K562 (cell line): ENCODE measurements around the gene SLC48A1. TPM values are rescaled to one million over a fixed set of nuclear protein-coding genes. Genes with fewer than 3 reads are reported as not detected.

ENCODE experiments used
- ATAC-seq: fragments of 200-7000 bp; cut with Tn5 transposase; 3 replicates; pipeline ENCODE4 v1.9.1; 2020; ENCODE audit warnings: moderate library complexity
- BruUV-seq: library from RNA; stranded (reverse); fragments of 400-500 nt; replicated peaks from 2 replicates; lab custom pipeline; 2021; lab: Mats Ljungman, UMichigan
- CTCF ChIA-PET: fragments of 300-600 bp; formaldehyde crosslinking; extraction: SDS; loops from one replicate; lab custom pipeline; 2021; ENCODE audit warnings: low intra/inter-chr PET ratio; lab: Yijun Ruan, JAX
- POLR2A ChIA-PET: fragments of 300-600, 350-650 bp; sonication (Branson Sonifier 250); formaldehyde crosslinking; extraction: SDS; loops from one replicate; lab custom pipeline; 2021; ENCODE audit warnings: antibody characterized with exemption, inconsistent platforms; lab: Yijun Ruan, JAX
- DNase-seq, 4 experiments: peaks; one replicate each; pipeline versions ENCODE4 v3.0.0 to v3.0.0-alpha.2; 2011 to 2018; ENCODE audit warnings: low spot score in 3 of 4, mixed read lengths in 3 of 4; ENCODE audit errors: extremely low read depth in 1 of 4
- FAIRE-seq: peaks from 2 replicates; lab custom pipeline; 2011; peaks lifted over from hg19 to GRCh38; lab: Jason Lieb, UNC
- H2AFZ ChIP-seq: 2 replicates; pipeline ENCODE4 v1.6.0; 2011; ENCODE audit warnings: low read depth, low read length, control low read depth, inconsistent platforms
- H3K27ac ChIP-seq: fragments of 200-600 bp; 3 replicates; pipeline ENCODE4 v1.8.0; 2011; ENCODE audit warnings: low read depth, mild to moderate bottlenecking, control low read depth, inconsistent platforms, low read length, moderate library complexity, mixed read lengths; ENCODE audit errors: extremely low read depth
- H3K27me3 ChIP-seq, 2 experiments: fragments of 300-600 bp in 1 of 2; 2 replicates in 1 of 2; 3 replicates in 1 of 2; pipeline versions ENCODE4 v1.6.0 to v1.8.0; 2011; ENCODE audit warnings: inconsistent platforms in 2 of 2, low read length in 2 of 2, mild to moderate bottlenecking in 1 of 2, mixed read lengths in 1 of 2, moderate library complexity in 1 of 2; ENCODE audit not compliant: control insufficient read depth in 2 of 2, insufficient read depth in 2 of 2
- H3K36me3 ChIP-seq: fragments of 300-600 bp; 3 replicates; pipeline ENCODE4 v1.8.0; 2011; ENCODE audit warnings: mild to moderate bottlenecking, low read length, inconsistent platforms; ENCODE audit not compliant: control insufficient read depth, insufficient read depth
- H3K4me1 ChIP-seq, 2 experiments: fragments of 200-600 bp in 1 of 2; replicated peaks in 1 of 2; 2 replicates in 1 of 2; 3 replicates in 1 of 2; pipeline versions ENCODE4 v1.5.1 to v1.8.0; 2011; ENCODE audit warnings: inconsistent platforms in 2 of 2, low read length in 2 of 2, mild to moderate bottlenecking in 1 of 2, mixed read lengths in 1 of 2, moderate library complexity in 1 of 2; ENCODE audit not compliant: control insufficient read depth in 2 of 2, insufficient read depth in 2 of 2
- H3K4me2 ChIP-seq: 2 replicates; pipeline ENCODE4 v1.6.1; 2011; ENCODE audit warnings: low read length, control low read depth, inconsistent platforms, mixed read lengths; ENCODE audit not compliant: insufficient read depth
- H3K4me3 ChIP-seq: fragments of 200-600 bp; sonication (generic), shearing (Covaris generic); 2 replicates; pipeline ENCODE4 v1.5.1; 2016; ENCODE audit warnings: control low read depth, inconsistent platforms
- H3K79me2 ChIP-seq: fragments of 200-600 bp; 3 replicates; pipeline ENCODE4 v1.8.0; 2011; ENCODE audit warnings: low read length, inconsistent platforms; ENCODE audit not compliant: control insufficient read depth, insufficient read depth
- H3K9ac ChIP-seq, 2 experiments: 2 replicates each; pipeline versions ENCODE4 v1.6.0 to v1.6.1; 2011; ENCODE audit warnings: low read depth in 2 of 2, low read length in 2 of 2, control low read depth in 1 of 2, inconsistent platforms in 1 of 2, mild to moderate bottlenecking in 1 of 2, mixed read lengths in 1 of 2; ENCODE audit not compliant: insufficient read depth in 1 of 2
- H3K9me1 ChIP-seq: one replicate; pipeline ENCODE4 v1.6.0; 2011; ENCODE audit warnings: inconsistent platforms, mild to moderate bottlenecking, low read length, moderate library complexity; ENCODE audit not compliant: control insufficient read depth, insufficient read depth
- H3K9me3 ChIP-seq: replicated peaks from 2 replicates; pipeline ENCODE4 v1.5.1; 2011; ENCODE audit warnings: low read depth, low read length, inconsistent platforms; ENCODE audit not compliant: control insufficient read depth, insufficient read depth
- H4K20me1 ChIP-seq: replicated peaks from 2 replicates; pipeline ENCODE4 v1.6.1; 2011; ENCODE audit warnings: low read length, inconsistent platforms, mixed read lengths; ENCODE audit not compliant: control insufficient read depth, insufficient read depth
- ERF ChIP-seq: fragments of 450-650 bp; formaldehyde crosslinking; IDR thresholded peaks from 2 replicates; pipeline ENCODE4 v1.4.0; 2020; ENCODE audit warnings: mild to moderate bottlenecking, mixed read lengths
- HOXB6 ChIP-seq: fragments of 250-450 bp; sonication (Bioruptor Pico); IDR thresholded peaks from 2 replicates; pipeline ENCODE4 v1.5.1; 2022; ENCODE audit warnings: mild to moderate bottlenecking, borderline replicate concordance
- L3MBTL2 ChIP-seq: fragments of 450-650 bp; IDR thresholded peaks from 2 replicates; pipeline ENCODE4 v1.6.1; 2016; ENCODE audit warnings: mild to moderate bottlenecking, moderate library complexity
- MCM2 ChIP-seq: fragments of 450-650 bp; IDR thresholded peaks from 2 replicates; pipeline ENCODE4 v1.6.1; 2017; ENCODE audit warnings: low read depth, mild to moderate bottlenecking
- MYNN ChIP-seq, 2 experiments: sonication (generic); formaldehyde crosslinking in 1 of 2; IDR thresholded peaks; 2 replicates each; pipeline versions ENCODE4 v1.5.0 to v1.6.1; 2016 to 2020; ENCODE audit warnings: antibody characterized with exemption in 1 of 2, missing genetic modification reagents in 1 of 2
- RAD51 ChIP-seq: fragments of 450-650 bp; IDR thresholded peaks from 2 replicates; pipeline ENCODE4 v1.7.1; 2016; ENCODE audit warnings: low read depth, mild to moderate bottlenecking, borderline replicate concordance
- RBM39 ChIP-seq: fragments of 200-400 bp; formaldehyde crosslinking; optimal IDR thresholded peaks from 2 replicates; pipeline ENCODE3; 2018; ENCODE audit warnings: low read depth, low read length
- RERE ChIP-seq: sonication (generic); formaldehyde crosslinking; IDR thresholded peaks from 2 replicates; pipeline ENCODE4 v1.8.0; 2023; ENCODE audit warnings: missing genetic modification reagents, mild to moderate bottlenecking, borderline replicate concordance
- SMARCA4 ChIP-seq: fragments of 450-650 bp; IDR thresholded peaks from 2 replicates; pipeline ENCODE4 v1.6.1; 2016
- TARDBP ChIP-seq: fragments of 450-650 bp; IDR thresholded peaks from 2 replicates; pipeline ENCODE4 v1.6.1; 2016
- TEAD1 ChIP-seq, 2 experiments: fragments of 450-650 bp in 1 of 2; sonication (generic) in 1 of 2; formaldehyde crosslinking; IDR thresholded peaks; 2 replicates each; pipeline versions ENCODE4 v1.4.0 to v1.8.0; 2020 to 2022; ENCODE audit warnings: mild to moderate bottlenecking in 2 of 2, missing genetic modification reagents in 1 of 2
- ZNF316 ChIP-seq: fragments of 450-650 bp; IDR thresholded peaks from 2 replicates; pipeline ENCODE4 v1.6.1; 2016
- ZNF347 ChIP-seq: fragments of 450-650 bp; formaldehyde crosslinking; IDR thresholded peaks from 2 replicates; pipeline ENCODE4 v1.4.0; 2020; ENCODE audit warnings: low read depth, mild to moderate bottlenecking, moderate library complexity
- ZNF707 ChIP-seq: fragments of 250-450 bp; sonication (Bioruptor Pico); conservative IDR thresholded peaks from 2 replicates; pipeline ENCODE4 v1.8.0; 2022; ENCODE audit warnings: inconsistent platforms, mild to moderate bottlenecking, moderate library complexity
- WGBS: fragments of 100-300 bp; shearing (Covaris generic); methylation state at CpG from one replicate; pipeline ENCODE4 v1.1.6; 2016; ENCODE audit warnings: low coverage, mixed read lengths; ENCODE audit not compliant: insufficient coverage; ENCODE audit errors: missing lambda C conversion rate; 5-methylcytosine and 5-hydroxymethylcytosine counted together
- in situ Hi-C: fragments of 300-500 bp; cut with MboI; formaldehyde crosslinking; loops from 4 replicates; pipeline ENCODE4 v1.15.0; 2018; ENCODE audit warnings: inconsistent platforms, mixed read lengths
- intact Hi-C: fragments of 100-400 bp; cut with micrococcal nuclease; formaldehyde crosslinking; loops from 2 replicates; pipeline ENCODE4 v1.14.2; 2022
- polyA plus RNA-seq, 8 experiments: library from polyadenylated mRNA; depleted of rRNA in 4 of 8; stranded (reverse) in 5 of 8; unstranded in 3 of 8; fragments of >200 nt; fragmentation: Nextera tagmentation in 2 of 8; fragmentation: Illumina TruSeq in 1 of 8; extraction: Ambion mirVana in 2 of 8; extraction: Trizol in 1 of 8; gene quantifications; 2 replicates each; pipeline versions ENCODE4 v1.2.1 to v1.2.3, GENCODE V29; 2011 to 2014; ENCODE audit warnings: inconsistent platforms in 1 of 8, missing spikeins in 1 of 8
- total RNA-seq, 7 experiments: library from RNA; depleted of rRNA in 6 of 7; stranded (reverse); fragments of >200 nt in 6 of 7; fragmentation: Illumina TruSeq in 2 of 7; extraction: Trizol in 2 of 7; gene quantifications; 2 replicates each; pipeline versions ENCODE4 v1.2.1 to v1.2.3, GENCODE V29; 2011 to 2021; ENCODE audit warnings: low replicate concordance in 1 of 7

Gene SLC48A1
- total and polyA plus RNA-seq, 9 of the 15 experiments (the other 6 are each of a cell fraction or from before 2014, with no cell fraction given) = 10.7 to 37.5 (median 18.7) TPM

GRCh38 chr12:47775100-47775911, 2.3 kb downstream of the SLC48A1 start (continued):
- no peak for TF ChIP-seq TARDBP
- no peak for TF ChIP-seq ZNF347 (CRISPR knock-in tag)
- TF ChIP-seq ERF = no peak
- no peak for TF ChIP-seq HOXB6 (CRISPR knock-in tag)
- no peak for TF ChIP-seq MCM2
- TF ChIP-seq MYNN (IDR thresholded peaks at IDR 0.05) = no peak; the same call in 1 of the 2 replicates
- no peak for TF ChIP-seq MYNN (CRISPR knock-in tag; IDR thresholded peaks at IDR 0.05)
- peak; percentile 8 to 45; a peak in 2 of 4 replicates for TF ChIP-seq TEAD1 (CRISPR knock-in tag; IDR thresholded peaks at IDR 0.05)
- TF ChIP-seq ZNF316 = peak; percentile 100

GRCh38 chr12:47776471-47777143, 3.6 kb downstream of the SLC48A1 start:
- Histone ChIP-seq H3K27ac (peak overlapping the region; percentile 92), H3K4me3 (no peak overlapping the region), H3K4me1 (peaks cover 54 to 65% of the 10 kb centered on the region in 2 experiments), H3K9me1 (peaks cover 5% of the 10 kb centered on the region), H3K9me3 (no peaks in the 10 kb centered on the region), H3K27me3 (no peaks in the 10 kb centered on the region), H2AFZ (0 out of 2 replicates have a peak overlapping the region, but pooled peaks have one; percentile 11), H3K79me2 (peaks cover 72% of the 10 kb centered on the region), H3K9ac (peak overlapping the region; percentile 84 to 88), H4K20me1 (peaks cover 13% of the 10 kb centered on the region; the same call in 1 of the 2 replicates), H3K4me2 (peak overlapping the region; percentile 94), H3K36me3 (peaks cover 31% of the 10 kb centered on the region; the same call in 2 of the 3 replicates)
- CTCF ChIA-PET = interaction anchor here (0.6 to 4.5 kb wide), 4 partner anchors 33 to 66 kb away, joined by 3 to 42 read pairs (median 7); no protein-coding TSS in a partner anchor
- WGBS = 17% methylated on average over 4 of the region's 5 CpGs
- BruUV-seq = no TSS peak
- intact Hi-C loops = no loop called here
- in situ Hi-C loops = loop anchor here (10.0 kb wide), 1 partner anchor 62 kb away; no protein-coding TSS in a partner anchor
- ATAC-seq (no peak), FAIRE-seq (peak; percentile 46), DNase-seq (peak in 2 of 4 experiments; percentile 38 to 66)
- POLR2A ChIA-PET = interaction anchor here (0.7 to 5.4 kb wide), 14 partner anchors 8 to 70 kb away, joined by 3 to 38 read pairs (median 4); partner anchors contain the start of genes RAPGEF3 and RPAP3
- TF ChIP-seq RERE (CRISPR knock-in tag) (no peak), RBM39 (no peak), ZNF707 (CRISPR knock-in tag) (no peak), RAD51 (no peak), L3MBTL2 (peak; percentile 78), SMARCA4 (peak; percentile 54; the same call in 1 of the 2 replicates)
